Ishikawa (cell line): ENCODE data around the gene MYO16.
A peak's percentile ranks its signal among the peaks of the same experiment; 100 is the strongest.

Source experiments
- CEBPB ChIP-seq: IDR thresholded peaks from 2 replicates; pipeline ENCODE4 v1.6.1; 2012
- CREB1 ChIP-seq: IDR thresholded peaks from 2 replicates; pipeline ENCODE4 v1.6.1; 2012; ENCODE audit warnings: low read depth
- EGR1 ChIP-seq: IDR thresholded peaks from 2 replicates; pipeline ENCODE4 v1.6.1; 2012
- EP300 ChIP-seq: IDR thresholded peaks from 2 replicates; pipeline ENCODE4 v1.6.1; 2012; ENCODE audit warnings: borderline replicate concordance
- FOXM1 ChIP-seq: IDR thresholded peaks from 2 replicates; pipeline ENCODE4 v1.6.1; 2012; ENCODE audit warnings: low read depth, borderline replicate concordance
- NFIC ChIP-seq: IDR thresholded peaks from 2 replicates; pipeline ENCODE4 v1.6.1; 2012
- RAD21 ChIP-seq: IDR thresholded peaks from 2 replicates; pipeline ENCODE4 v1.6.1; 2012; ENCODE audit warnings: low read depth
- TAF1 ChIP-seq: IDR thresholded peaks from 2 replicates; pipeline ENCODE4 v1.6.1; 2012; ENCODE audit warnings: low read depth, mild to moderate bottlenecking
- TCF12 ChIP-seq: IDR thresholded peaks from 2 replicates; pipeline ENCODE4 v1.6.1; 2012; ENCODE audit warnings: low read depth
- TEAD4 ChIP-seq: IDR thresholded peaks from 2 replicates; pipeline ENCODE4 v1.6.1; 2012
- YY1 ChIP-seq: IDR thresholded peaks from 2 replicates; pipeline ENCODE4 v1.6.1; 2012; ENCODE audit warnings: low read depth
- ZBTB7A ChIP-seq: IDR thresholded peaks from 2 replicates; pipeline ENCODE4 v1.6.1; 2012; ENCODE audit warnings: low read depth
- TF ChIP-seq, protein P1 (sequence below): IDR thresholded peaks from 2 replicates; pipeline ENCODE4 v1.6.1; 2012; ENCODE audit warnings: low read depth, mild to moderate bottlenecking
- TF ChIP-seq, protein P2 (sequence below): IDR thresholded peaks from 2 replicates; pipeline ENCODE4 v1.6.1; 2012
- TF ChIP-seq, protein P3 (sequence below): IDR thresholded peaks from 2 replicates; pipeline ENCODE4 v1.6.1; 2012

MYO16 gene

DNA sequence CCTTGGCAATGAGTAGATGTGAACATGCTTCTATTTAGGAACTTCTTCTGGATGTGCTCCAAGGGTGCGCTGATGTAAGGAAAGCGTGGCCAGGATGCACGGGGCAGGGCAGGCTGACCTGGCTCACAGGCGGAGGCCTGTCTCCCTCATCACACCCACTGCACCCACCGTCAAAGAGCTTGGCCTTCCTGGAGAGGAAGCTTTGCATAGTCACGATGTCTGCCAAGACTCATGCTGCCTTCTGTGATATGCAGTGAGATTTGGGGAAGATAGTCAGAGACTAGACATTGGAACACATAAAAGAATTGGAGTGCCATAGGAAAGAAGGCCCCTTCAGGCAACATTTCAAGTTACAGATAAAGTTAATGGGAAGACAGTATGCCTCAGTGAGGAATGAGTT, 82.0 kb downstream of the MYO16 start:
- TF ChIP-seq NFIC (0 out of 2 replicates have a peak, but pooled peaks have one; percentile 14), TAF1 (no peak)
- TF ChIP-seq, protein P1, sequence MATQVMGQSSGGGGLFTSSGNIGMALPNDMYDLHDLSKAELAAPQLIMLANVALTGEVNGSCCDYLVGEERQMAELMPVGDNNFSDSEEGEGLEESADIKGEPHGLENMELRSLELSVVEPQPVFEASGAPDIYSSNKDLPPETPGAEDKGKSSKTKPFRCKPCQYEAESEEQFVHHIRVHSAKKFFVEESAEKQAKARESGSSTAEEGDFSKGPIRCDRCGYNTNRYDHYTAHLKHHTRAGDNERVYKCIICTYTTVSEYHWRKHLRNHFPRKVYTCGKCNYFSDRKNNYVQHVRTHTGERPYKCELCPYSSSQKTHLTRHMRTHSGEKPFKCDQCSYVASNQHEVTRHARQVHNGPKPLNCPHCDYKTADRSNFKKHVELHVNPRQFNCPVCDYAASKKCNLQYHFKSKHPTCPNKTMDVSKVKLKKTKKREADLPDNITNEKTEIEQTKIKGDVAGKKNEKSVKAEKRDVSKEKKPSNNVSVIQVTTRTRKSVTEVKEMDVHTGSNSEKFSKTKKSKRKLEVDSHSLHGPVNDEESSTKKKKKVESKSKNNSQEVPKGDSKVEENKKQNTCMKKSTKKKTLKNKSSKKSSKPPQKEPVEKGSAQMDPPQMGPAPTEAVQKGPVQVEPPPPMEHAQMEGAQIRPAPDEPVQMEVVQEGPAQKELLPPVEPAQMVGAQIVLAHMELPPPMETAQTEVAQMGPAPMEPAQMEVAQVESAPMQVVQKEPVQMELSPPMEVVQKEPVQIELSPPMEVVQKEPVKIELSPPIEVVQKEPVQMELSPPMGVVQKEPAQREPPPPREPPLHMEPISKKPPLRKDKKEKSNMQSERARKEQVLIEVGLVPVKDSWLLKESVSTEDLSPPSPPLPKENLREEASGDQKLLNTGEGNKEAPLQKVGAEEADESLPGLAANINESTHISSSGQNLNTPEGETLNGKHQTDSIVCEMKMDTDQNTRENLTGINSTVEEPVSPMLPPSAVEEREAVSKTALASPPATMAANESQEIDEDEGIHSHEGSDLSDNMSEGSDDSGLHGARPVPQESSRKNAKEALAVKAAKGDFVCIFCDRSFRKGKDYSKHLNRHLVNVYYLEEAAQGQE = no peak

DNA sequence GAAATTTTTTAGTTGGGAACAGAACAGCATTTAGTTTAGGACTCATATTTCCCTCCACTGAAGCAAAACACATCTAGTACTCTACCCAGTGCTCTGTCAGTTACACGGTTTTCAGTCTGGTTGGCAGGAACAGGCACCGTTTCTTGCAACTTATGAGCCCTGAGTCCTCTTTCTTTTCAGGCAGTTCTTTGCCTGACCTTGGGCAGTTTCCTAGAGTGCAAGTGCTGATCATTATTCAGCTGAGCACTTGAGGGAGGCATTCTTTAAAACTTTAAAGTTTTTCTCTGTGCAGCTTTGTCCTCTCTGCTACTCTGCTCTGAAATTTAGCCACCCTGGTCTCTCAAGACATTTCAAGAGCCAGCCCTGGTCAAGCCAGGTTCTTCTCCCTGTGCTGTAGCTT, 96.1 kb downstream of the MYO16 start:
- TF ChIP-seq, protein P2, sequence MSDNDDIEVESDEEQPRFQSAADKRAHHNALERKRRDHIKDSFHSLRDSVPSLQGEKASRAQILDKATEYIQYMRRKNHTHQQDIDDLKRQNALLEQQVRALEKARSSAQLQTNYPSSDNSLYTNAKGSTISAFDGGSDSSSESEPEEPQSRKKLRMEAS = no peak
- TF ChIP-seq NFIC = no peak
- no peak for TF ChIP-seq EP300
- TF ChIP-seq CREB1 = no peak
- TF ChIP-seq TEAD4 = no peak

DNA sequence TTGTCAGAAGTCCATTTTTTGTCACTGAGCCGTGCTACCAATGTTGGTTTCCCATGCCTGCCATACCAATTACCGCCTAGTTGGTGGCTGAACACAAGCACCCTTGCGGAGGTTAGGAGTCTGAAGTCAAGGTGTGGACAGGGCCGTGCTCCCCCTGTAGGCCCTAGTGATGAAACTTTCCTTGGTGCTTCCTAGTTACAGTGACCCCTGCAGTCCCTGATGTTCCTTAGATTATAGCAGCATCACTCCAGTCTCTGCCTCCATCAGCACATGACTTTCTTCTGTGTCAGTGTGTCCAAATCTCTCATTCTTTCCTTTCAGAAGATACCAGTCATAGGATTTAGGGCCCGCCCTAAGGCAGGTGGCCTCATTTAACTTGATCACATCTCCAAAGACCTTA, 99.0 kb downstream of the MYO16 start:
- TF ChIP-seq YY1 (no peak), EGR1 (no peak), RAD21 (no peak), ZBTB7A (no peak), CREB1 (no peak), FOXM1 (no peak), CEBPB (no peak), TAF1 (no peak), NFIC (no peak), TCF12 (no peak), TEAD4 (no peak)
- TF ChIP-seq, protein P3, sequence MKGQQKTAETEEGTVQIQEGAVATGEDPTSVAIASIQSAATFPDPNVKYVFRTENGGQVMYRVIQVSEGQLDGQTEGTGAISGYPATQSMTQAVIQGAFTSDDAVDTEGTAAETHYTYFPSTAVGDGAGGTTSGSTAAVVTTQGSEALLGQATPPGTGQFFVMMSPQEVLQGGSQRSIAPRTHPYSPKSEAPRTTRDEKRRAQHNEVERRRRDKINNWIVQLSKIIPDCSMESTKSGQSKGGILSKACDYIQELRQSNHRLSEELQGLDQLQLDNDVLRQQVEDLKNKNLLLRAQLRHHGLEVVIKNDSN = no peak
- TF ChIP-seq, protein P1 = no peak
- TF ChIP-seq, protein P2 = no peak

DNA sequence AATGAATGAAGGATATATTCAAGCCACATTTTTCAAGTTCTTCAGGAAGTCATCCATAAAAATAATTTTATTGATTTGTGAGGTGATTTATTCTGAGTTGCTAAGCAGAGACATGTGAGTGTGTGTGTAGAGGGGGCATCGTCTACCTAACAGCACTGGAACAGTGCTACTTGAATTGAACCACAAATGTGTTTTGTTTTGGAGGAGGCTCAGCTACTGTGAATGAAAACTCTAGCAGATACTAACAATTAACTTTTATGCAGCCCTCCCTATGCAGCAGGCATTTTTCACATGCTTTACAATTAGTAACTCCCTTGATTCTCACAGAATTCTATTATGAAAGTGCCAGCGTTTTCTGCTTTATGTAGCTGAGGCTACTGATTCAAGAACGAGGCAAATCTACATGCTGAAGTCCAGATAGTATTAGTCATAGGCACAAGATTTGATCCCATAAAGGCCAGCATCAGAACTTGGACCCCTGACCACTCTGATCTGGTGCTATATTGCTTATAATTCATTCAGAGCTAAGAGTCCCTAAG, 103.7 kb downstream of the MYO16 start:
- TF ChIP-seq, protein P1 = no peak
- TF ChIP-seq CEBPB (no peak), NFIC (no peak), TAF1 (no peak), YY1 (no peak), CREB1 (no peak), RAD21 (no peak), ZBTB7A (no peak), EGR1 (no peak), FOXM1 (no peak), TCF12 (no peak), EP300 (no peak)
- TF ChIP-seq, protein P3 = no peak

DNA sequence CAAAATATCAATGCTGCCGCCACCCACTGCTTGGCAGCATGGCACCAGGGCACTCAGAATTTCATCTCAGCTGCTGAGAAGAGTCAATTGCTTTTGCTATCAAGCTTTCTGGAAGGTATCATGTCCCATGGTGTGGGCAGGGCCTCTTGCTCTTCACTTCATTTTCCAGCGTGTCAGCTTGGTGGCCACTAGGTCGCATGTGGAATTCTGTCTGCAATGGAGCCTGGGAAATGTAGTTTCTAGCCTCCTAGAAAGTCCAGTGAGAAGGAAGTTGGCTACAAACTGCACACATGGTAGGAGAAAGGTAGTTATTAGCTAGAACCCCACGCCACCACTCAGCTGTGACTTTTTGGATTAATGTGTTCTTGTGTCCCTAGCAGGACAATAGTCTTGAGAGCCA, 105.3 kb downstream of the MYO16 start:
- TF ChIP-seq EGR1 = no peak
- TF ChIP-seq TAF1 = no peak
- no peak for TF ChIP-seq CEBPB
- no peak for TF ChIP-seq FOXM1
- TF ChIP-seq, protein P1 = no peak
- TF ChIP-seq NFIC = no peak
- TF ChIP-seq RAD21 = no peak
- TF ChIP-seq EP300 = no peak
- TF ChIP-seq ZBTB7A = no peak
- no peak for TF ChIP-seq TCF12
- TF ChIP-seq, protein P3 = no peak
- no peak for TF ChIP-seq YY1
